GM12878 (cell line): ENCODE results near the gene NANOS1. TPM values are rescaled to one million over a fixed set of nuclear protein-coding genes. Genes with fewer than 3 reads are reported as not detected.

ENCODE experiments used
- ATAC-seq: fragments of 200-7000 bp; cut with Tn5 transposase; 3 replicates; pipeline ENCODE4 v1.9.1; 2020; ENCODE audit warnings: mild to moderate bottlenecking, moderate library complexity
- BruUV-seq: library from RNA; stranded (reverse); fragments of 400-500 nt; replicated peaks from 2 replicates; lab custom pipeline; 2021; lab: Mats Ljungman, UMichigan
- CTCF ChIA-PET: fragments of 300-600 bp; sonication (Branson Sonifier 250); formaldehyde crosslinking; extraction: SDS; loops from one replicate; lab custom pipeline; 2021; ENCODE audit warnings: inconsistent platforms; lab: Yijun Ruan, JAX
- POLR2A ChIA-PET: fragments of 350-600 bp; formaldehyde crosslinking; extraction: SDS; loops from one replicate; lab custom pipeline; 2021; ENCODE audit warnings: inconsistent platforms; lab: Charles Lee
- RAD21 ChIA-PET: fragments of 300-600 bp; sonication (Branson Sonifier 250); formaldehyde crosslinking; loops from one replicate; lab custom pipeline; 2023; ENCODE audit warnings: antibody characterized with exemption; ENCODE audit not compliant: unreplicated experiment; lab: Charles Lee
- SMC1A ChIA-PET: fragments of 300-600 bp; sonication (Branson Sonifier 250); formaldehyde crosslinking; loops from one replicate; lab custom pipeline; 2023; ENCODE audit not compliant: unreplicated experiment, uncharacterized antibody; lab: Charles Lee
- DNase-seq: peaks from one replicate; pipeline ENCODE4 v3.0.0-alpha.2; 2011; ENCODE audit warnings: low read depth, low spot score
- FAIRE-seq: peaks from 3 replicates; lab custom pipeline; 2011; peaks lifted over from hg19 to GRCh38; lab: Jason Lieb, UNC
- H2AFZ ChIP-seq: 2 replicates; pipeline ENCODE4 v1.6.0; 2011; ENCODE audit warnings: low read depth, low read length, control low read depth; ENCODE audit not compliant: control insufficient read depth
- H3K27ac ChIP-seq: 2 replicates; pipeline ENCODE4 v1.5.1; 2011; ENCODE audit warnings: control low read depth; ENCODE audit not compliant: control insufficient read depth, insufficient read depth
- H3K27me3 ChIP-seq, 2 experiments: replicated peaks in 1 of 2; 2 replicates each; pipeline versions ENCODE4 v1.6.0 to v1.6.1; 2011; ENCODE audit warnings: low read length in 1 of 2; ENCODE audit not compliant: control insufficient read depth in 2 of 2, insufficient read depth in 2 of 2
- H3K36me3 ChIP-seq, 2 experiments: 2 replicates each; pipeline ENCODE4 v1.5.1; 2011; ENCODE audit warnings: low read length in 1 of 2; ENCODE audit not compliant: control insufficient read depth in 2 of 2, insufficient read depth in 2 of 2
- H3K4me1 ChIP-seq: 2 replicates; pipeline ENCODE4 v1.6.1; 2011; ENCODE audit warnings: mild to moderate bottlenecking, low read length, moderate library complexity, mixed read lengths; ENCODE audit not compliant: control insufficient read depth, insufficient read depth
- H3K4me2 ChIP-seq: 2 replicates; pipeline ENCODE4 v1.6.0; 2011; ENCODE audit warnings: control low read depth; ENCODE audit not compliant: control insufficient read depth, insufficient read depth
- H3K4me3 ChIP-seq: fragments of 200-600 bp; sonication (generic); 2 replicates; pipeline ENCODE4 v1.5.1; 2016
- H3K79me2 ChIP-seq: 2 replicates; pipeline ENCODE4 v1.6.0; 2011; ENCODE audit warnings: low read length; ENCODE audit not compliant: control insufficient read depth, insufficient read depth
- H3K9ac ChIP-seq: 2 replicates; pipeline ENCODE4 v1.8.0; 2011; ENCODE audit warnings: low read length, control low read depth, mixed read lengths; ENCODE audit not compliant: control insufficient read depth, insufficient read depth
- H3K9me3 ChIP-seq: replicated peaks from 3 replicates; pipeline ENCODE4 v1.5.1; 2011; ENCODE audit warnings: mild to moderate bottlenecking, low read length; ENCODE audit not compliant: control insufficient read depth, insufficient read depth
- H4K20me1 ChIP-seq: 2 replicates; pipeline ENCODE4 v1.6.0; 2011; ENCODE audit not compliant: control insufficient read depth, insufficient read depth
- ATF3 ChIP-seq: IDR thresholded peaks from 2 replicates; pipeline ENCODE4 v1.6.1; 2011; ENCODE audit warnings: low read depth, mild to moderate bottlenecking, low read length, moderate library complexity, borderline replicate concordance; ENCODE audit errors: extremely low read depth
- HDAC2 ChIP-seq: fragments of 200-600 bp; sonication (generic); IDR thresholded peaks from 2 replicates; pipeline ENCODE4 v1.6.1; 2017
- HSF1 ChIP-seq: fragments of 150-350 bp; IDR thresholded peaks from 2 replicates; pipeline ENCODE4 v1.6.1; 2014; ENCODE audit warnings: mild to moderate bottlenecking, low read depth, low read length
- IRF4 ChIP-seq: IDR thresholded peaks from 2 replicates; pipeline ENCODE4 v1.6.1; 2011; ENCODE audit warnings: low read depth, low read length
- KAT2A ChIP-seq: conservative IDR thresholded peaks from 2 replicates; pipeline ENCODE4 v1.6.1; 2011; ENCODE audit warnings: low read depth, low read length; ENCODE audit not compliant: control insufficient read depth
- MTA2 ChIP-seq: fragments of 450-650 bp; IDR thresholded peaks from 2 replicates; pipeline ENCODE4 v1.6.1; 2016; ENCODE audit warnings: low read depth, mild to moderate bottlenecking, moderate library complexity
- MTA3 ChIP-seq: IDR thresholded peaks from 2 replicates; pipeline ENCODE4 v1.6.1; 2012; ENCODE audit warnings: low read length, inconsistent platforms, borderline replicate concordance
- NFIC ChIP-seq: IDR thresholded peaks from 2 replicates; pipeline ENCODE4 v1.6.1; 2012; ENCODE audit warnings: low read depth, mild to moderate bottlenecking, inconsistent platforms, low read length, moderate library complexity
- RELB ChIP-seq: fragments of 450-650 bp; IDR thresholded peaks from 2 replicates; pipeline ENCODE4 v1.6.1; 2017; ENCODE audit warnings: low read depth, mild to moderate bottlenecking, moderate library complexity
- REST ChIP-seq: IDR thresholded peaks from 2 replicates; pipeline ENCODE4 v1.6.1; 2012; ENCODE audit warnings: mild to moderate bottlenecking, low read depth, low read length
- SMARCA5 ChIP-seq: fragments of 450-650 bp; IDR thresholded peaks from 2 replicates; pipeline ENCODE4 v1.6.1; 2017; ENCODE audit warnings: mild to moderate bottlenecking
- ZBTB33 ChIP-seq: fragments of 450-650 bp; IDR thresholded peaks from 2 replicates; pipeline ENCODE4 v1.6.1; 2017; ENCODE audit warnings: mild to moderate bottlenecking
- ZNF384 ChIP-seq: IDR thresholded peaks from 2 replicates; pipeline ENCODE4 v1.6.1; 2012; ENCODE audit warnings: low read depth, mild to moderate bottlenecking, low read length, improper control_type of control experiment, borderline replicate concordance
- WGBS: methylation state at CpG from one replicate; pipeline ENCODE4 v1.1.6; 2016; ENCODE audit warnings: low lambda C conversion rate; ENCODE audit not compliant: insufficient replicate concordance, insufficient coverage; ENCODE audit errors: missing lambda C conversion rate; 5-methylcytosine and 5-hydroxymethylcytosine counted together
- in situ Hi-C: fragments of 300-500 bp; cut with MboI; formaldehyde crosslinking; loops from 9 replicates; pipeline ENCODE4 v1.14.3; 2018; ENCODE audit warnings: mixed read lengths
- intact Hi-C: fragments of 100-400 bp; cut with micrococcal nuclease; formaldehyde crosslinking; loops from one replicate; pipeline ENCODE4 v1.14.2; 2022; ENCODE audit not compliant: unreplicated experiment
- polyA plus RNA-seq, 11 experiments: library from polyadenylated mRNA; depleted of rRNA in 4 of 11; unstranded in 6 of 11; stranded (reverse) in 5 of 11; fragments of >200 nt; fragmentation: Nextera tagmentation in 4 of 11; fragmentation: Illumina TruSeq in 1 of 11; extraction: Ambion mirVana in 4 of 11; extraction: Trizol in 1 of 11; gene quantifications; 1 replicate in 1 of 11; 2 replicates in 10 of 11; pipeline versions ENCODE4 v1.2.1 to v1.2.3, GENCODE V29; 2011 to 2016; ENCODE audit warnings: inconsistent platforms in 2 of 11, missing spikeins in 2 of 11, low read depth in 1 of 11
- total RNA-seq, 4 experiments: library from RNA; depleted of rRNA in 3 of 4; stranded (reverse); fragments of >200 nt in 3 of 4; fragmentation: Illumina TruSeq in 1 of 4; extraction: Trizol in 1 of 4; gene quantifications; 2 replicates each; pipeline versions ENCODE4 v1.2.1 to v1.2.3, GENCODE V29; 2013 to 2021

Gene NANOS1
- total and polyA plus RNA-seq, 10 of the 15 experiments (the other 5 are each of a cell fraction or from before 2014, with no cell fraction given) = 0.03 to 0.55 (median 0.28) TPM; not detected in 2

- TF ChIP-seq NFIC (no peak), HSF1 (no peak), IRF4 (no peak)
These were observed 30.6 kb downstream of the NANOS1 start (continued) for GRCh38 chr10:119060107-119060506.

GRCh38 chr10:119061352-119061751 is 31.8 kb downstream of the NANOS1 start:
- RAD21 ChIA-PET = interaction anchor here (2.1 kb wide), 1 partner anchor 138 kb away, joined by 5 read pairs; no protein-coding TSS in a partner anchor
- Histone ChIP-seq H3K4me3 (no peak overlapping the region), H3K9me3 (no peaks in the 10 kb centered on the region), H3K79me2 (peaks cover 18% of the 10 kb centered on the region), H3K9ac (no peak overlapping the region), H3K4me1 (peaks cover 7% of the 10 kb centered on the region; the same call in 1 of the 2 replicates), H3K36me3 (peaks cover 15 to 62% of the 10 kb centered on the region in 2 experiments), H4K20me1 (peaks cover 2% of the 10 kb centered on the region; the same call in 1 of the 2 replicates), H2AFZ (no peak overlapping the region), H3K4me2 (no peak overlapping the region), H3K27ac (no peak overlapping the region), H3K27me3 (no peaks in the 10 kb centered on the region)
- FAIRE-seq = peak; percentile 54
- peak; percentile 82 for ATAC-seq
- intact Hi-C loops = no loop called here
- in situ Hi-C loops = no loop called here
- WGBS = 0% methylated on average over 1 of the region's 1 CpG
- no peak for DNase-seq
- SMC1A ChIA-PET = interaction anchor here (0.9 to 1.2 kb wide), 2 partner anchors 16 to 103 kb away, joined by 3 to 4 read pairs; no protein-coding TSS in a partner anchor
- BruUV-seq = no TSS peak
- CTCF ChIA-PET = interaction anchor here (0.5 to 0.7 kb wide), 2 partner anchors 137 to 745 kb away, joined by 3 read pairs; no protein-coding TSS in a partner anchor
- POLR2A ChIA-PET = interaction anchor here (0.6 kb wide), 1 partner anchor 14 kb away, joined by 3 read pairs; no protein-coding TSS in a partner anchor
- TF ChIP-seq SMARCA5 (no peak), KAT2A (no peak), ZBTB33 (no peak), ZNF384 (no peak), MTA3 (no peak), RELB (peak; percentile 38; the same call in 1 of the 2 replicates), ATF3 (no peak), HDAC2 (no peak), REST (no peak), MTA2 (peak; percentile 60)
